Measurements from ENCODE around the gene IFIH1.

DNA sequence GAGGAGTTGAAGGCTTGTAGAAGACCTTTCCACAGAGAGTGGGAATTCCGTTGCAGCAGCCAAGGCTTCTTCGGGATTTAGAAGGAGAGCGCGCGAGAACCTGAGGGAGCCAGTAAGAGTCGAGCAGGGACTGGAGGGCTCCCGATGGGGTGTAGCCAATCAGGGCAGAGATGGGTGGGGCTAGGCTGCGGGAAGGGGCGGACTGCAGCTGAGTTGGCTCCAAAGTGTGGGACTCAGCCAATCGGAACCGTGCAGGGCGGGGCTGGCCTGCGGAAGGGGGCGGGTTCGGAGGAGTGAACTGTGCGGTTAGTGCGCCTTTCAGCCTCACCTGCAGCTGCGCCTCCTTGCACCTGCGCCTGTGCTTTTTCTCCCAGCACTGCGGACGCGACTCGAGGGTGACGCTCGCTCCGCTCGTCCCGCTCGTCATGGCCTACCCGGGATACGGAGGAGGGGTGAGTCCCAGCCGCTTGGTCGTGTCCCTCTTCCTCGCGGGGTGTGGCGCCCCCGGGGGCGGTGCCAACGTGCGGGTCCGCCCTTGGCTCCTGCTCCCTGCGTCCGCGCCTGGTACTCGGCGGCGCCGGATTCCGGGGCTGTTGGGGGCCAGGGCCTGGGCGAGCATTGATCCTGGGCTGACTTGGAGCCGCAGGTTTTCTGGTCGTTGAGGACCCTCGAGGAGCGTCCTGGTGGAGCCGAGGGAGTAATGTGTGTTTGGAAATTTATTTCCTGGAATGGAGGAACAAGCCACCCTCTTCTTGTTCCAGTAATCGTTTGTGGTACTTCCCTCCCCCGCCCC, 25.5 kb upstream of the IFIH1 start, which contains the start of gene GCA:
- TF ChIP-seq, protein P1, sequence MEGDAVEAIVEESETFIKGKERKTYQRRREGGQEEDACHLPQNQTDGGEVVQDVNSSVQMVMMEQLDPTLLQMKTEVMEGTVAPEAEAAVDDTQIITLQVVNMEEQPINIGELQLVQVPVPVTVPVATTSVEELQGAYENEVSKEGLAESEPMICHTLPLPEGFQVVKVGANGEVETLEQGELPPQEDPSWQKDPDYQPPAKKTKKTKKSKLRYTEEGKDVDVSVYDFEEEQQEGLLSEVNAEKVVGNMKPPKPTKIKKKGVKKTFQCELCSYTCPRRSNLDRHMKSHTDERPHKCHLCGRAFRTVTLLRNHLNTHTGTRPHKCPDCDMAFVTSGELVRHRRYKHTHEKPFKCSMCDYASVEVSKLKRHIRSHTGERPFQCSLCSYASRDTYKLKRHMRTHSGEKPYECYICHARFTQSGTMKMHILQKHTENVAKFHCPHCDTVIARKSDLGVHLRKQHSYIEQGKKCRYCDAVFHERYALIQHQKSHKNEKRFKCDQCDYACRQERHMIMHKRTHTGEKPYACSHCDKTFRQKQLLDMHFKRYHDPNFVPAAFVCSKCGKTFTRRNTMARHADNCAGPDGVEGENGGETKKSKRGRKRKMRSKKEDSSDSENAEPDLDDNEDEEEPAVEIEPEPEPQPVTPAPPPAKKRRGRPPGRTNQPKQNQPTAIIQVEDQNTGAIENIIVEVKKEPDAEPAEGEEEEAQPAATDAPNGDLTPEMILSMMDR (IDR thresholded peaks at IDR 0.05): no peak
- TF ChIP-seq EZH2 (IDR thresholded peaks at IDR 0.05; ENCODE audit: borderline replicate concordance, insufficient read depth, low read depth, low read length, poor library complexity, severe bottlenecking): no peak

All from B cell (primary cell).